ENCODE measurements around the gene LILRB2. TPM values are rescaled to one million over a fixed set of nuclear protein-coding genes. Genes with fewer than 3 reads are reported as not detected.
"Not testable (repeated sequence)": the region's sequence is repeated elsewhere in the genome, so short reads cannot be mapped to it uniquely, and the experiment has no call there.

The LILRB2 gene
- total RNA-seq, 2 donors from 2014 or later: 1.5 to 6.3 TPM

DNA sequence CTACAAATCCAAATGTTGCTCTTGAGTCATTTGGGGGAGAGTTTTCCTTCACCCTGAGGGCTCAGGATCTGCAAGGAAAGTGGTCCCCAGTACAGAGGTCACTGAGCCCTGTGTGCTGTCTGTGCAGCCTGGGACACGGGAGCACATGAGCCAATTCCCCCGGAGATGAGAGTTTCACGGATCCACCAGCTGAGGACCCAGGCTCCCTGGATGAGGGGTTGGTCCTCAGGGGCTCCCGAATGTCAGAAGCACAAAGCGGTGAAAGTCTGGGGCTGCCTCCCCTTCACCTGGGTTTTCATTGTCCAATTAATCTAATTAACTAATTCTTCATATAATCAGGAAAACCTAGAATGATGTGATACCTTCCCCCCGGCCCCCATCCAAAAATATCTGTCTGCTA lies 13.6 kb upstream of the LILRB2 start:
- H3K4me1 Mint-ChIP-seq: no peaks in the 10 kb centered on the region
- no peak overlapping the region for H3K27ac Mint-ChIP-seq
- H3K9me3 ChIP-seq (ENCODE audit: control insufficient read depth, low read length, poor library complexity, severe bottlenecking): no peaks in the 10 kb centered on the region
- DNase-seq: no peak
- H3K27me3 Mint-ChIP-seq: peaks cover 34% of the 10 kb centered on the region
- no peak overlapping the region for H3K4me3 Mint-ChIP-seq
- no peak for ATAC-seq
- H3K36me3 Mint-ChIP-seq (ENCODE audit: low read depth): peaks cover 5% of the 10 kb centered on the region

GRCh38 chr19:54289160-54289559 lies 8.2 kb upstream of the LILRB2 start:
- ATAC-seq; H3K36me3 Mint-ChIP-seq (ENCODE audit: low read depth); H3K4me3 Mint-ChIP-seq; H3K4me1 Mint-ChIP-seq; DNase-seq; H3K9me3 ChIP-seq (ENCODE audit: control insufficient read depth, low read length, poor library complexity, severe bottlenecking); H3K27ac Mint-ChIP-seq: not testable (repeated sequence)
- H3K27me3 Mint-ChIP-seq: peaks cover 53% of the 10 kb centered on the region

DNA sequence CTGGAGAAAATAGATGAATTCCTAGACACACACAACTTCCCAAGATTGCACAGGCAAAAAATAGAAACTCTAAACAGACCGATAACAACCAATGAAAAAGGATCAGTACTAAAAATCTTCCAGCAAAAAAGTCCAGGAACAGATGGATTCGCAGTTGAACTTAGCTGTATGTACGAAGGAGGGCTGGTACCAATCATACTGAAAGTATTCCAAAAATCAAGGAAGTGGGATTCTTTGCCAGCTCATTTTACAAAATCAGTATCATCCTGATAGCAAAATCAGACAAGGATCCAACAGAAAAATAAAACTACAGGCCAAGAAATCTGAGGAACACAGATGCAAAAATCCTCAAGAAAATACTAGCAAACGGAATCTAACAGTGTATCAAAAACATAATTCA lies 6.5 kb upstream of the LILRB2 start:
- Mint-ChIP-seq H3K36me3 (ENCODE audit: low read depth) (peaks cover 6% of the 10 kb centered on the region), H3K4me3 (no peak overlapping the region), H3K27me3 (peaks cover 57% of the 10 kb centered on the region), H3K27ac (no peak overlapping the region), H3K4me1 (peaks cover 7% of the 10 kb centered on the region)
- no peak for ATAC-seq
- no peaks in the 10 kb centered on the region for H3K9me3 ChIP-seq (ENCODE audit: control insufficient read depth, low read length, poor library complexity, severe bottlenecking)
- no peak for DNase-seq

GRCh38 chr19:54286283-54286682 lies 5.4 kb upstream of the LILRB2 start:
- peaks cover 67% of the 10 kb centered on the region for H3K27me3 Mint-ChIP-seq
- DNase-seq; H3K36me3 Mint-ChIP-seq (ENCODE audit: low read depth); H3K4me3 Mint-ChIP-seq; H3K27ac Mint-ChIP-seq; H3K9me3 ChIP-seq (ENCODE audit: control insufficient read depth, low read length, poor library complexity, severe bottlenecking); ATAC-seq: not testable (repeated sequence)
- H3K4me1 Mint-ChIP-seq: peaks cover 11% of the 10 kb centered on the region

GRCh38 chr19:54285427-54286056 lies 4.6 kb upstream of the LILRB2 start:
- Mint-ChIP-seq H3K4me1 (peaks cover 13% of the 10 kb centered on the region), H3K27me3 (peaks cover 72% of the 10 kb centered on the region)
- ATAC-seq: peak; percentile 67
- DNase-seq; H3K36me3 Mint-ChIP-seq (ENCODE audit: low read depth); H3K9me3 ChIP-seq (ENCODE audit: control insufficient read depth, low read length, poor library complexity, severe bottlenecking); H3K27ac Mint-ChIP-seq; H3K4me3 Mint-ChIP-seq: not testable (repeated sequence)

DNA sequence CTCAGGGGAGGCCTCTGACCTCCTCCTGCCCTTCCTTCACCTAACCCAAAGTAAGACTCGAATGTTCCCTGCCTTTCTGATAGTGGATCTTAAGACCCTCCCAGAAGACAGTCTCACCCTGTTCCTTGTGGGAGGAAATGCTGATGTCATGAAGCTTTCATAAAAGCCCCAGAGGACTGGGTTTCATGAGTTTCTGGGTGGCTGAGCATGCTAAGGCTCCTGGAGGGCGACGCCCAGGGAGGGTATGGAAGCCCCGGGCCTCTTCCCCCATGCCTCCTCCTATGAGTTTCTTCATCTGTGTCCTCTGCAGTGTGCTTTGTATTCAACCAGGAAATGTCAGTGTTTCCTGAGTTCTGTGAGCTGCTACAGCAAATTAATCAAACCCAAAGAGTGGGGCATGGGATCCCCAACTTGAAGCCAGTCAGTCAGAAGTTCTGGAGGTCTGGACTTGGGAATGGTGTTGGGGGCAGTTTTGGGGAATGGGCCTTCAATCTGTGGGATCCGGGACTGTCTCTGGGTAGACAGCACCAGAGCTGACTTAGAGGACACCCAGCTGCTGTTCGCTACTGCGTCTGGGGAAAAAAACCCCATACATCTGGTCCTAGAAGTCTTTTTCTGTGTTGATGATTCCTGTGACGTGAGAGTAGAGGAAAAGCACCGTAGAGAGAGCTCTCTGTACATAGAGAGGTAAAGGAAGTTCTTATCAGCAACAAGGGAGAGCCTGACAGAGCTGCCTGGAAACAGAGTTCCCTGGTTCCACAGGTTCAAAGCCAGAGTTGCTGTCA lies 2.0 kb upstream of the LILRB2 start:
- ATAC-seq (no peak), DNase-seq (no peak)
- no peak overlapping the region for H3K27ac Mint-ChIP-seq
- H3K4me3 Mint-ChIP-seq: no peak overlapping the region
- peaks cover 11% of the 10 kb centered on the region for H3K4me1 Mint-ChIP-seq
- H3K9me3 ChIP-seq (ENCODE audit: control insufficient read depth, low read length, poor library complexity, severe bottlenecking): no peaks in the 10 kb centered on the region
- peaks cover 77% of the 10 kb centered on the region for H3K27me3 Mint-ChIP-seq
- H3K36me3 Mint-ChIP-seq (ENCODE audit: low read depth): peaks cover 6% of the 10 kb centered on the region

- H3K9me3 ChIP-seq (ENCODE audit: control insufficient read depth, low read length, poor library complexity, severe bottlenecking); H3K27ac Mint-ChIP-seq; DNase-seq; H3K36me3 Mint-ChIP-seq (ENCODE audit: low read depth); H3K4me3 Mint-ChIP-seq; ATAC-seq: not testable (repeated sequence)
- Mint-ChIP-seq H3K4me1 (peaks cover 11% of the 10 kb centered on the region), H3K27me3 (peaks cover 67% of the 10 kb centered on the region)
Measured at GRCh38 chr19:54281729-54282075, 792 bp upstream of the LILRB2 start.

GRCh38 chr19:54280441-54280840 lies 469 bp downstream of the LILRB2 start:
- H3K4me3 Mint-ChIP-seq; H3K27ac Mint-ChIP-seq; H3K9me3 ChIP-seq (ENCODE audit: control insufficient read depth, low read length, poor library complexity, severe bottlenecking); ATAC-seq; DNase-seq; H3K36me3 Mint-ChIP-seq (ENCODE audit: low read depth): not testable (repeated sequence)
- peaks cover 11% of the 10 kb centered on the region for H3K4me1 Mint-ChIP-seq
- H3K27me3 Mint-ChIP-seq: peaks cover 75% of the 10 kb centered on the region

- DNase-seq; H3K36me3 Mint-ChIP-seq (ENCODE audit: low read depth); H3K9me3 ChIP-seq (ENCODE audit: control insufficient read depth, low read length, poor library complexity, severe bottlenecking); H3K27ac Mint-ChIP-seq; H3K4me3 Mint-ChIP-seq; ATAC-seq: not testable (repeated sequence)
- Mint-ChIP-seq H3K27me3 (peaks cover 77% of the 10 kb centered on the region), H3K4me1 (peaks cover 11% of the 10 kb centered on the region)
Measured at GRCh38 chr19:54280025-54280424, 885 bp downstream of the LILRB2 start.

DNA sequence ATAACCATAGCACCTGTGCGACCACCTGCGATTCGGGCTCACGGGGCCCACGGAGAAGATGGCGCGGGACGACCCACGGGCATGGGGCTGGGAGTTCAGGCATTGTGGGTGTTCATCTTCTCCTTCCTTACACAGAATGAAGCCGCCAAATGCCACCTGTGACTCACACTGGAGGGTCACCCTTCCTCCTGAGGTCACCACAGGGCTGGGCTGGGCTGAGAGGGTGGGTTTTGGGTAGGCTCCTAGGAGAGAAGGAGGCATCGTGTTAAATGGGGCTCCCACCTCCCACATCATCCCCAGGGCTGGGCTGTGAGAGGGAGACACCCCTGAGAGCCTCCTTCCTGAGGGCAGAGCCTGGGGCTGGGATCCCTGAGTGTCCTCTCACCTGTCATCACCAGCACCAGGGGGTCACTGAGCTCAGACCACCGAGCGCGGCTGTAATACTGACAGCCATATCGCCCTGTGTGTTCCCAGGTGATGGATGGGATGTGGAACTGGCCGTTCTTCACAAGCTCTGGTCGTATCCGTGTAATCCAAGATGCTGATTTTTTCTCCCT lies 1.4 kb downstream of the LILRB2 start:
- no peak overlapping the region for H3K27ac Mint-ChIP-seq

DNA sequence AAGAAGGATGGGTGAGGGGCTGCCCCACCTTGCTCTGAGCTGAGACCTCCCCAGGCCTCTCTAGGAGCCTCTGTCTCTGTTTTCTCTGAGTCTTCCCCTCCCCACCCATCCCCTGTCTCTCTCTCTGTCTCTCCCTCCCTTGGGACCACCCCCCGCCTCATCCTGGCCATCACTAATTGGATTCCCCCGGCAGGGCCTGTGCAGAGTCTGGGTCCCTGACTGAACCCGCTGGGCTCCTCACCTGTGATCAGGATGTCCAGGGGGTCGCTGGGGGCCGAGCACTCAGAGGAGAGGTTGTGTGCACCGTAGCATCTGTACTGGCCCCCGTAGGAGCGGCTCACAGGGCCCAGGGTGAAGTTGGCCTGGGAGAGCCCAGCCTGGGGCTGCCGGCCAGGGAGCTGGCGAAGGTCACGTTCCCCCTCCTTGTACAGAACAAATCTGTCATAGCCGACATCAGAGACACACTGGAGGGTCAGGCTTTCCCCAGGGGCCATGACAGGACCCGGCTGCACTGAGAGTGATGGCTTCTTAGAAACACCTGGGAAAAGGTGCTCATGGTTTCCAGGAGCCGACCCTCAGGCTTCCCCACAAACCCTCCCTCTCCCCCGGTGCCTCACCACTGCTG lies 2.2 kb downstream of the LILRB2 start:
- not testable (repeated sequence) for H3K36me3 Mint-ChIP-seq (ENCODE audit: low read depth); H3K27ac Mint-ChIP-seq; H3K9me3 ChIP-seq (ENCODE audit: control insufficient read depth, low read length, poor library complexity, severe bottlenecking); H3K4me1 Mint-ChIP-seq; H3K4me3 Mint-ChIP-seq; DNase-seq; ATAC-seq
- H3K27me3 Mint-ChIP-seq: peaks cover 77% of the 10 kb centered on the region

More for the DNA sequence above, 1.4 kb downstream of the LILRB2 start:
- Mint-ChIP-seq H3K36me3 (ENCODE audit: low read depth) (peaks cover 3% of the 10 kb centered on the region), H3K27me3 (peaks cover 74% of the 10 kb centered on the region), H3K4me1 (peaks cover 7% of the 10 kb centered on the region), H3K4me3 (no peak overlapping the region)
- ATAC-seq (no peak), DNase-seq (no peak)
- no peaks in the 10 kb centered on the region for H3K9me3 ChIP-seq (ENCODE audit: control insufficient read depth, low read length, poor library complexity, severe bottlenecking)

- H3K27me3 Mint-ChIP-seq: peaks cover 75% of the 10 kb centered on the region
- not testable (repeated sequence) for DNase-seq; H3K27ac Mint-ChIP-seq; ATAC-seq; H3K4me1 Mint-ChIP-seq; H3K36me3 Mint-ChIP-seq (ENCODE audit: low read depth); H3K4me3 Mint-ChIP-seq; H3K9me3 ChIP-seq (ENCODE audit: control insufficient read depth, low read length, poor library complexity, severe bottlenecking)
Measured at GRCh38 chr19:54278056-54278455, 2.9 kb downstream of the LILRB2 start.

- DNase-seq; H3K36me3 Mint-ChIP-seq (ENCODE audit: low read depth); H3K27ac Mint-ChIP-seq; H3K4me1 Mint-ChIP-seq; H3K4me3 Mint-ChIP-seq; H3K9me3 ChIP-seq (ENCODE audit: control insufficient read depth, low read length, poor library complexity, severe bottlenecking); ATAC-seq: not testable (repeated sequence)
- H3K27me3 Mint-ChIP-seq: peaks cover 71% of the 10 kb centered on the region
Measured at GRCh38 chr19:54277111-54277615, 3.7 kb downstream of the LILRB2 start.
